Heart left ventricle (tissue), 16 donors: ENCODE results near the gene GALNT2. TPM values are rescaled to one million over a fixed set of nuclear protein-coding genes. Genes with fewer than 3 reads are reported as not detected.

Experiments used
- ATAC-seq, 4 donors: fragments of 200-7000 bp; cut with Tn5 transposase; one replicate each; pipeline ENCODE4 v1.9.1; 2020 to 2022; ENCODE audit warnings: moderate library complexity in 4 of 4, mild to moderate bottlenecking in 3 of 4, moderate number of reproducible peaks in 1 of 4
- DNase-seq, 5 donors: peaks; one replicate each; pipeline ENCODE4 v3.0.0-alpha.2; 2020
- H3K27ac ChIP-seq, 12 donors: fragments of 200-600 bp; sonication (generic) in 4 of 12; one replicate each; pipeline versions ENCODE4 v1.5.0 to v1.8.0; 2016 to 2022; ENCODE audit warnings: mild to moderate bottlenecking in 2 of 12
- H3K27me3 ChIP-seq, 9 donors: fragments of 200-600 bp; sonication (generic) in 2 of 9; one replicate each; pipeline versions ENCODE4 v1.5.1 to v1.8.0; 2016 to 2022; ENCODE audit warnings: mild to moderate bottlenecking in 3 of 9
- H3K36me3 ChIP-seq, 9 donors: fragments of 200-600 bp; sonication (generic) in 2 of 9; one replicate each; pipeline versions ENCODE4 v1.5.0 to v1.8.0; 2018 to 2022; ENCODE audit warnings: mild to moderate bottlenecking in 2 of 9
- H3K4me1 ChIP-seq, 12 donors: fragments of 200-600 bp; sonication (generic) in 4 of 12; one replicate each; pipeline versions ENCODE4 v1.5.0 to v1.8.0; 2016 to 2022; ENCODE audit warnings: mild to moderate bottlenecking in 3 of 12
- H3K4me3 ChIP-seq, 12 donors: fragments of 200-600 bp; sonication (generic) in 4 of 12; one replicate each; pipeline versions ENCODE4 v1.5.0 to v1.8.0; 2017 to 2022; ENCODE audit warnings: mild to moderate bottlenecking in 9 of 12, moderate library complexity in 4 of 12
- H3K9me3 ChIP-seq, 12 donors: fragments of 200-600 bp; sonication (generic) in 4 of 12; one replicate each; pipeline versions ENCODE4 v1.5.0 to v1.8.0; 2016 to 2022; ENCODE audit warnings: mild to moderate bottlenecking in 1 of 12
- CTCF ChIP-seq, 12 donors: fragments of 200-600 bp; sonication (generic) in 4 of 12; IDR thresholded peaks; one replicate each; pipeline versions ENCODE4 v1.5.0 to v1.8.0; 2018 to 2022; ENCODE audit warnings: antibody characterized with exemption in 12 of 12, mild to moderate bottlenecking in 5 of 12
- POLR2A ChIP-seq, 2 donors: fragments of 450-650 bp; IDR thresholded peaks; one replicate each; pipeline ENCODE4 v1.6.1; 2017; ENCODE audit warnings: antibody characterized with exemption in 2 of 2, mild to moderate bottlenecking in 2 of 2, moderate library complexity in 2 of 2
- WGBS, 4 donors: extraction: QIAGEN DNeasy Blood & Tissue Kit in 2 of 4; methylation state at CpG; one replicate each; pipeline versions ENCODE4 v1.1.5 to v1.1.7; 2013 to 2018; 5-methylcytosine and 5-hydroxymethylcytosine counted together
- intact Hi-C, 10 donors: fragments of 100-400 bp; cut with DNase I; formaldehyde crosslinking; loops; one replicate each; pipeline versions ENCODE4 v1.11.1 to v1.14.2; 2022
- polyA plus RNA-seq, 2 donors: library from polyadenylated mRNA; stranded (reverse); fragments of 200-250 nt; gene quantifications; one replicate each; pipeline ENCODE4 v1.2.3, GENCODE V29; 2013
- total RNA-seq, 9 donors: library from RNA; depleted of rRNA in 2 of 9; stranded (reverse); fragments of >200 nt in 2 of 9; fragmentation: NEBNext Ultra II Directional in 3 of 9; extraction: Animal tissue kit (Norgen Biotek cat#: 25700) in 3 of 9; gene quantifications; one replicate each; pipeline versions ENCODE4 v1.1.0 to v1.2.4, GENCODE V29; 2016 to 2023
- donor health status: ischemic (EF 13 %, LVEDD 7.1; RV severe dilation, severe dysfunction).
- donor health status: healthy with polysubstance abuse.
- donor health status: DM: no; HTN: yes; CAD: no.
- donor health status: DM: no; HTN: no; CAD: no.
- donor health status: ischemic (EF 25% LVEDD 6.9; RV normal size, moderate dysfunction).
- donor health status: ischemic (EF 25% LVEDD 5.7; RV mildly dilated, moderate dysfunction).
- donor health status: healthy.
- donor health status: DM: yes; HTN: yes; CAD: no.
- donor health status: ischemic (EF 35%, LVEDD 5.7; RV mildly dilated, moderate dysfunction).
- donor health status: nonischemic (EF 11% LVEDD 7.7; RV severe dilation, severe dysfunction).
- donor health status: DM: yes; HTN: yes; CAD: no.
- donor health status: PGD.
- donor health status: ischemic (EF 29% LVEDD 5.4; RV normal size, mild dysfunction).
- donor health status: nonischemic (EF 23%, LVEDD 6.1; RV moderate dilation, normal function).

Gene GALNT2
- total and polyA plus RNA-seq, 11 donors = 10.1 to 44.9 (median 31.6) TPM

GRCh38 chr1:230153641-230154296 is 86.7 kb downstream of the GALNT2 start:
- intact Hi-C loops = no loop called here
- DNase-seq (no peak), ATAC-seq (peak in 2 of 4 donors; percentile 55 to 66)
- Histone ChIP-seq H3K4me1 (peaks cover 0 to 64% (median 39%) of the 10 kb centered on the region in 12 donors), H3K4me3 (peak overlapping the region in 1 of 12 donors; percentile 13), H3K36me3 (no peaks in the 10 kb centered on the region), H3K27me3 (no peaks in the 10 kb centered on the region), H3K27ac (peak overlapping the region in 8 of 12 donors; percentile 3 to 87 (median 50)), H3K9me3 (peaks cover 0 to 6% (median 0%) of the 10 kb centered on the region in 12 donors)
- WGBS, 4 donors = 76 to 84% (median 80%) methylated on average over 11 of the region's 11 CpGs
- no peak for TF ChIP-seq CTCF (IDR thresholded peaks at IDR 0.05)
- no peak for TF ChIP-seq POLR2A (IDR thresholded peaks at IDR 0.05)

GRCh38 chr1:230155021-230155420 is 88.0 kb downstream of the GALNT2 start:
- Histone ChIP-seq H3K4me3 (no peak overlapping the region), H3K4me1 (peaks cover 0 to 69% (median 49%) of the 10 kb centered on the region in 12 donors), H3K36me3 (no peaks in the 10 kb centered on the region), H3K9me3 (peaks cover 0 to 6% (median 0%) of the 10 kb centered on the region in 12 donors), H3K27ac (peak overlapping the region in 1 of 12 donors; percentile 53), H3K27me3 (no peaks in the 10 kb centered on the region)
- TF ChIP-seq CTCF (IDR thresholded peaks at IDR 0.05) (no peak), POLR2A (IDR thresholded peaks at IDR 0.05) (no peak)
- intact Hi-C loops = no loop called here
- DNase-seq (no peak), ATAC-seq (peak in 1 of 4 donors; percentile 56)
- 74 to 80% (median 78%) methylated on average over 19 of the region's 19 CpGs for WGBS, 4 donors

- TF ChIP-seq CTCF (IDR thresholded peaks at IDR 0.05) = no peak
- TF ChIP-seq POLR2A (IDR thresholded peaks at IDR 0.05) = no peak
- 76 to 94% (median 91%) methylated on average over 4 to 5 of the region's 5 CpGs for WGBS, 4 donors
- intact Hi-C loops = no loop called here
These were observed 89.0 kb downstream of the GALNT2 start for GRCh38 chr1:230156068-230156467.

GRCh38 chr1:230156536-230156935 is 89.5 kb downstream of the GALNT2 start:
- intact Hi-C loops = no loop called here
- Histone ChIP-seq H3K27ac (no peak overlapping the region), H3K4me1 (peaks cover 0 to 75% (median 51%) of the 10 kb centered on the region in 12 donors), H3K9me3 (peaks cover 0 to 6% (median 0%) of the 10 kb centered on the region in 12 donors), H3K36me3 (no peaks in the 10 kb centered on the region), H3K27me3 (no peaks in the 10 kb centered on the region), H3K4me3 (no peak overlapping the region)
- no peak for TF ChIP-seq CTCF (IDR thresholded peaks at IDR 0.05)
- TF ChIP-seq POLR2A (IDR thresholded peaks at IDR 0.05) = no peak
- 93% methylated on average over 4 of the region's 4 CpGs for WGBS, 4 donors
- DNase-seq (no peak), ATAC-seq (no peak)

More at GRCh38 chr1:230156068-230156467, 89.0 kb downstream of the GALNT2 start:
- Histone ChIP-seq H3K27ac (peak overlapping the region in 1 of 12 donors; percentile 9), H3K4me3 (no peak overlapping the region), H3K36me3 (no peaks in the 10 kb centered on the region), H3K27me3 (no peaks in the 10 kb centered on the region), H3K4me1 (peaks cover 0 to 70% (median 52%) of the 10 kb centered on the region in 12 donors), H3K9me3 (peaks cover 0 to 6% (median 0%) of the 10 kb centered on the region in 12 donors)
- no peak for DNase-seq
- no peak for ATAC-seq
